CD4-positive, alpha-beta T cell treated with Interleukin-15 for 1 hour (primary cell): Measurements from ENCODE around the gene S100A9.

Experiments used
- DNase-seq: peaks from one replicate; pipeline ENCODE4 v3.0.0-alpha.2; 2020

S100A9 gene

DNA sequence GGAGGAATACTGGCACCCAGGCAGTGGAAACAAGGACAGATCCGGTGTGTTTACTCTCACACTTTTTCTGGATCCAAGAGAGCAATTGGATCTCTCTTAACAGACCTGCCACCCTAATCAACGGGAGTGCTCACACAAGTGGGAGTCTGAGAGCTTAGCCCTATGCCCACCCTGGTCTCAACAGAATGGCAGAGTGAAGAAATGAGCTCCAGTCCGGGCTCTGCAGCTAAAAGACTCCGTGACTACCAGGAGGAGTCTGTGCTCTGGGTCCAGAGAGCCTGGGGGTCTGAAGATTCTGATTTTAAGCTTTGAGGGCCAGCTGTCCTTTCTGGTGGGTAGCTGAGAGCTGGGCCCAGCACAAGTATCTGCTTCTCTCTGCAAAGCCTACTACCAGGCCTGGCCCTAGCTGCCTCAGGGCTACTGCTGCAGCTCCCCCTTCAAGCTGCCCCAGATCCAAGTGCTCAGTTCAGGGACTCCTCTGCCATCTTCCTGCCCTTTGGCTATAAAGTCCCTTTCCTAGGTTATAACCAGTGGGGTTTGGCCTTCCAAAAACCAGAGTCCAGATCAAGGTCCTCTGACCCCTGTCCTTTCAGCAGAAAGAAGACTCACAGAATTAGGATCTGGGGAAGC is 3.9 kb downstream of the S100A9 start:
- DNase-seq, result no peak

- no peak for DNase-seq
Observed at GRCh38 chr1:153362187-153362775, 4.6 kb downstream of the S100A9 start.

DNA sequence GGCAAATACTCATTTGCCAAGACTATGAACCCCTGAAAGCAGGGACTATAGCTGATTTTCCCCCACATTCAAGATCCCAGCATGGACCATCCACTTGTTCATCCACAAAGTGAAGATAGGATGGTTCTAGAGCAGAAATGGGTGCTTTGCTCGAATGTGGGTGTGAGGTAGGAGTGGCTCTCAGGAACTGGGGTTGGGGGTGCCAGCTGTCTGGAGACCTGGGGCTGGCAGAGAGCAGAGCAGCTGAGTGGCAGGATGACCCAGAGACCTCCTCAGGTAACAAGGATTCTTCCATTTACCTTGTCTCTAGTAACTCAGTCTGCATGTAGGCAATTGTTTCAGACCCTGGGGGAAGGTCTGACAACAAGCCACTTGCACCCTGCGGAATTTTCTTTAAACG is 6.0 kb downstream of the S100A9 start:
- no peak for DNase-seq

- no peak for DNase-seq
Observed at GRCh38 chr1:153364156-153364555, 6.5 kb downstream of the S100A9 start.

DNA sequence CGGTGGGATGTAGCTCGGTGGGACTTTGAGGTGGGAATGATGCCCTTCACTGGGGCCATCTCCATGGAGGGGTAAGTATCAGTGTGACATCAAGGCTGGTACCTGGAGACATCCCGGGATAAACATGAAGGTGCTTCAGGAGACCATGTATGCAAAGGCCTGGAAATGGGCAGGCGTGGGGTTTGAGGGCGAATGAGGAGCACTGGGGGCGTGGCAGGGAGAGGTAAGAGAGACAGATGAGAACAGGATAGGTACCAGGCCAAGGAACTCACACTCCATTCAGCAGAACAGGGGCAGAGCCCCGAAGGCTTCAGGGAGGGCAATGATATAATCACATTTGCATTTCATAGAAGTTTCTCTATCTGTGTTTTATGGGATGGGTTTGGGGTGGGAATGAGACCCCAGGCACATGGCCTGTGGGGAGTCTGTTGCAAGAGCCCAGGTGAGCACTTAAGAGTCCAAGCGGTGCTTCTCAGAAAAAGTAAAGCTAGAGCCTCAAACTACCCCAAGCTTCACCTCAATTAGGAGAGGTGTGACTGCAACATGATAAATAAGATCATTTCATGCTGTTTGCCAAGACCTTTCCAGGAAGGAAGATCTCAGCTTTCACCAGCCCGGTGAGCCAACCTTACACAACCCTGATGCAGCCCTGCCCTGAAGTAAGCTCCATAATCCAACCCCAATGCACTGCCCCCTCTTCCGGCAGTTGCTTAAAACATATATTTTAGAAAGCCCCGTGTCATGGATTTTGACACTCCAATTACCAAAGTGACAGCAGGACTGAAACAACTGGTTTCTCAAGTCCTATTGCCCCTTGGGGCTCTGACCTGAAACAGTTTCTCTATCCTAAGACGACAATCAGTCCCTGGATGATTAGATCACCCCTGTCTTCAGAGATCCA is 7.4 kb downstream of the S100A9 start:
- no peak for DNase-seq

- no peak for DNase-seq
Observed at GRCh38 chr1:153365696-153366095, 8.0 kb downstream of the S100A9 start.

GRCh38 chr1:153366261-153366660 is 8.6 kb downstream of the S100A9 start:
- DNase-seq, result no peak

DNA sequence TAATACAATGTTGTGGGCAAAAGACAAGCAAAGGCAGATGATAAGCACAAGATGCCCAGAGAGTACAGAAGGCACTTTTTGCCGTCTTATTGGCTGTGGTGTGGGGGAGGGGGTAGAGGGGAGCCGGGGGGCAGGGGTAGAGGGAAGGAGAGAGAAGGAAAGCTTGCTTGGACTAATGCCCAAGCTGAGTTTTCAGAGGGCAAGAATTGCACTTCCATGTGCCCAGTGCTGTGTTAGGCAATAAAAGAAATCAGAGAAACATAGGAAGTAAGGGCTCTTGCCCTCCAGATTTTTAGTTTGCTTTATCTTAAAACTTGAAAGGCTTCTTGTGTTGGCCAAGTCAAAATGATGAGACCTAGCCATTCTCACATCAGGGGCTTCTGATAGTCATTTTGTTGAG is 9.4 kb downstream of the S100A9 start:
- DNase-seq, result no peak

DNA sequence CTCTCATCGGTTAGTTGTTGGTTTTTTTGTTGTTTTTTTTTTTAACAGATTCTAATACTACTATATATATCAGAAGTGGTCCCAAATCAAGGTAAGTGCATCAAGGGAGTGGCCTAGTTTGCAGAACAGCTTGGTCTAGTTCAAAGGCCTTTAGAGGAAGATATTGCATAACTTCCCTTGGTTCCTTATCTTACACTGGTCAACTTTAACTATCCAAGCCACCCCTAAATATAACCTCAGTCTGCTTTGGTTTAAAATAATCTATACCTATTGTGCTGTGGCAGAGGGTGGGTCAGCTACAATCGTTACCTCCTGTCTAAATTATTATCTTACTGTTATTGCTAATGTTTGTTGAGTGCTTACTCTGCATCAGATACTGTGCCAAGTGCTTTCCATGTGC is 10.8 kb downstream of the S100A9 start:
- DNase-seq, result no peak

DNA sequence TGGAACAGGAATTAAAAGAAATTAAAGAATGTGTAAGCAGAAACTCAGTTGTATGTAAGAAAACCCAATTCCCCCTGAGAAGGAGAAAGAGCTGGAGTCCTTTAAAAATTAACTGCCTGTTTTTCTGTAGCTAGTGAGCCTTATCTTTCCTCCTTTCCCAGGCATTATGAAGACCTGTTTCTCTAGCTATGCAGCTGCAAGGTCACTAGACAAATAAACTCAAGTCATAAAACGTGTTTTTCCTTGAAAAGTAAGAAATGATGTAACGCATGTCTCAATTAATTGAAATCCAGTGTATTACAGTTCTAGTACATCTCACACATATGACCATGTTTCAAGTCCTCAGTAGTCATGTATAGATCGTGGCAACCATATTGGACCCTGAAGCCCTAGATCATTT is 12.5 kb downstream of the S100A9 start:
- DNase-seq, result no peak

DNA sequence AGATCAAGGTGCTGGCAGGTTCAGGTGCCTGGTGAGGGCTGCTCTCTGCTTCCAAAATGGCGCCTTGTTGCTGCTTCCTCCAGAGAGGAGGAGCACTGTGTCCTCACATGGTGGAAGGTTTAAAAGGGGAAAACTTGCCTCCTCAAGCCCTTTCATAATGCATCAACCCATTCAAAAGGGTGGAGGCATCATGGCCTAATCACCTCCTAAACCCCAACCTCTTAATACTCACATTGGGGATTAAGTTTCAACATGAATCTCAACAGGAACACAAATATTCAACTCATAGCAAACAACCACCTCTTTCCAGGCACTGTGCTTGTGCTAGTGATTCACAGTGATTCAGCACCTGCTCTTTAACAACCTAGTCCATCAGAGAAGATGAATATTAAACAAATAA is 13.6 kb downstream of the S100A9 start:
- no peak for DNase-seq

- DNase-seq, result no peak
Observed at GRCh38 chr1:153372571-153372970, 14.9 kb downstream of the S100A9 start.

DNA sequence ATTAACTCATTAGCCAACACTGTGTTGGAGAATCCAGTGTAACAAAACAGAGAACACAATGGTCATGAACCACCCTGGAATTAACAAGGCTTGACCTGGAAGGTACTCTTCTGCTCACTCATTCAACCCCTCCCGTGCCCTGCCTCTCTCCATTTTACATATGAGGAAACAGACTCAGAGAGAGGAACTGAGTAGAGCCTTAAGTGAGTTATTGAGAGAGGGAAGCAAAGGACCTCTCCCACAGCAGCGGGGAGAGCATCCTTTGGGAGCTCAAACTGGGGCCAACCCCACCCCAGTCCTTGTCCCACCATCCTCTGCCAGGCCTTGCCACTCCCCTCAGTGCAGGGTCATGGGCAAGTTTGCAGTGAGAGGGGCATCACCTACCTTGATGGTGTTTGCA is 16.4 kb downstream of the S100A9 start:
- no peak for DNase-seq

GRCh38 chr1:153375511-153375910 is 17.9 kb downstream of the S100A9 start, which contains the start of gene S100A12:
S100A12 (minus strand) TSS chr1:153375621; CDS start chr1:153374592, 1,029 bp downstream.
- no peak for DNase-seq

DNA sequence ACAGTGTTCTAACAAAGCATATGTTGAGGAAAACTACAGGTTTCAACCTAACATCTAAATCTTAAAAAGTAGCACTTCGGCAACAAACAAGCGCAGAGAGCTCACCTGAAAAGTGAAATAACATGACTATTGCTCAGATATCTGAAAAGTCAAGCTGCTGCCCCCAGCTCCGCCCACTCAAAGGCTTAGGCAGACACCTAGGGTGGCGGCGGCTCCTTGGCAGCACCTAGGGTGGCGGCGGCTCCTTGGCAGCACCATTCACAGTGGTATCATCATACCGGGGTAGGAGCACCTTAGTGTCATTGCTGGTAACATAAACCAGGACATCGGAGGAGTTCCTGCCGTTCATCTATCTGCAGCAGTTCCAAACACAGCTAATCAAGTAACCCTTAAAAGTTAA is 21.9 kb downstream of the S100A9 start:
- DNase-seq, result no peak

DNA sequence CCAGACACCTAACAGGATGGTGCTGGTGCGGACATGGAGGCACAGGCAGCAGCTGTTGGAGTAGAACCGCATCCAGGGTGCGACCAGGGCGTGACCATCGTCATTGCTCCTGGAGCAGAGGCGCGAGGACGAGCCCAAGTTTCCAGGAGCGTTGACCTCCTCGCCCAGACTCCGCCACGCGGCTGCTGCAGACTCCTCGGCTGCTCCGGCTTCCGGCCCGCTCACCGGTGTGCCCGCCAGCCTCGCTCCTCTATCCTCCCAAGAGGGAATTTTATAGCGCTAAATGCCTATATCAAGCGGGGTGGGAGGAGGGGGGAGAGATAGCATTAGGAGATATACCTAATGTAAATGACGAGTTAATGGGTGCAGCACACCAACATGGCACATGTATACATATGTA is 23.1 kb downstream of the S100A9 start:
- no peak for DNase-seq

- DNase-seq, result no peak
Observed at GRCh38 chr1:153384958-153385580, 27.4 kb downstream of the S100A9 start.

- DNase-seq, result peak; percentile 48
Observed at GRCh38 chr1:153386500-153386901, 28.8 kb downstream of the S100A9 start.

DNA sequence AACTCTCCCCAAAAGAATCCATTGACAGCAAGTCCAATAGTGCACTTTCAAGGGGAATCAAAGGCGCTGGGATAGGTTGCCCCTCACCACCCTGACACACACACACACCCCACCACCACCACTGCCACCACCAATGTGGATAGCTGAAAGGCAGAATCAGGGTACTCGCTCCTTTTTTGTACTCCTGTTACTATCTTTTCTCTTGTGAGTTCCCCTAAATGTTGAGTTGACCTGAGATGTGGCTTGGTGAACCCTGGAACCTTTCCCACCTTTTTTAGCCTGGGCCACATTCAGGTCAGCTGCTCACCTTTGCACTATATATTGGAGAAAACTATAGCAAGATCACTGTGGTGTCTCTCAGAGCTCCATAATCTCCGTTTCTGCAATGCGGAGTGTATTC is 29.3 kb downstream of the S100A9 start:
- DNase-seq, result no peak

- DNase-seq, result no peak
Observed at GRCh38 chr1:153387785-153388184, 30.1 kb downstream of the S100A9 start.

DNA sequence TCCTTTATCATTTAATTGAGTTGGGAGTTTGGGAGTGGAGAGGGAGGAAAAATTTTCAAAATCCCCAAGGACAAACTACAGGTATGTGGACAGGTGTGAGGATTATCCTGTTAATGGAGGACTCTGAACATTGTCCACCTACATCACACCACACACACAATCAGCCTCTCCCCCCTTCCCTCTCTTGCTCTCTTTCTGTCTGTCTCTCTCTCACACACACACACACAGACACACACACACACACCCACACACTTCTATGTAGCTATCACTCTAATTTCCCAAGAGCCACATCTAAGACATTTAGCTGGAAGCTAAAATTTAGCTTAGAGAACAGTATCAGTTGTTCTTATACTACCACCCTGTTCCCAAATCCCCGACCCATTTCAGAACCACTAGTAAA is 31.7 kb downstream of the S100A9 start:
- no peak for DNase-seq

- DNase-seq, result no peak
Observed at GRCh38 chr1:153389973-153390879, 32.6 kb downstream of the S100A9 start.
